ENCODE results near the gene METTL22. TPM values are rescaled to one million over a fixed set of nuclear protein-coding genes. Genes with fewer than 3 reads are reported as not detected.

METTL22 gene
- total RNA-seq, 3 donors from 2014 or later = 26.9 to 36.1 (median 27.4) TPM

- no peak for TF ChIP-seq POLR2A (IDR thresholded peaks at IDR 0.05)
- Histone ChIP-seq H3K27me3 (no peaks in the 10 kb centered on the region), H3K27ac (no peak overlapping the region), H3K4me3 (no peak overlapping the region), H3K9me3 (no peaks in the 10 kb centered on the region), H3K36me3 (peaks cover 18% of the 10 kb centered on the region), H3K4me1 (no peaks in the 10 kb centered on the region)
- intact Hi-C loops (cut with DNase I; ENCODE audit: low total_unique reads) = loop anchor here (10.0 kb wide), 1 partner anchor 243 kb away; the partner anchor contains the start of gene LITAFD
- DNase-seq (ENCODE audit: low spot score in 2 of 2) = no peak
Measured at GRCh38 chr16:8641671-8642070, 20.2 kb downstream of the METTL22 start.

- intact Hi-C loops (cut with DNase I; ENCODE audit: low total_unique reads) = loop anchor here (10.0 kb wide), 1 partner anchor 243 kb away; the partner anchor contains the start of gene LITAFD
Measured at GRCh38 chr16:8642146-8642545, 20.6 kb downstream of the METTL22 start.

GRCh38 chr16:8644211-8645140 lies 23.0 kb downstream of the METTL22 start:
- H3K9me3 ChIP-seq = no peaks in the 10 kb centered on the region
- H3K36me3 ChIP-seq = peaks cover 18% of the 10 kb centered on the region
- H3K4me3 ChIP-seq = no peak overlapping the region
- intact Hi-C loops (cut with DNase I; ENCODE audit: low total_unique reads) = loop anchor here (10.0 kb wide), 1 partner anchor 240 kb away; the partner anchor contains the start of gene LITAFD
- H3K27me3 ChIP-seq = no peaks in the 10 kb centered on the region
- no peaks in the 10 kb centered on the region for H3K4me1 ChIP-seq
- no peak for TF ChIP-seq POLR2AphosphoS5 (IDR thresholded peaks at IDR 0.05)
- TF ChIP-seq CTCF (IDR thresholded peaks at IDR 0.05) = no peak
- TF ChIP-seq POLR2A (IDR thresholded peaks at IDR 0.05) = no peak
- H3K27ac ChIP-seq = no peak overlapping the region
- no peak for DNase-seq (ENCODE audit: low spot score in 2 of 2)

More at GRCh38 chr16:8642146-8642545, 20.6 kb downstream of the METTL22 start:
- no peak overlapping the region for H3K4me3 ChIP-seq
- no peak for TF ChIP-seq CTCF (IDR thresholded peaks at IDR 0.05)
- TF ChIP-seq POLR2AphosphoS5 (IDR thresholded peaks at IDR 0.05) = no peak
- no peak for TF ChIP-seq POLR2A (IDR thresholded peaks at IDR 0.05)
- H3K27ac ChIP-seq = no peak overlapping the region
- H3K27me3 ChIP-seq = no peaks in the 10 kb centered on the region
- no peak for DNase-seq (ENCODE audit: low spot score in 2 of 2)
- peaks cover 18% of the 10 kb centered on the region for H3K36me3 ChIP-seq
- H3K9me3 ChIP-seq = no peaks in the 10 kb centered on the region
- no peaks in the 10 kb centered on the region for H3K4me1 ChIP-seq

- H3K4me3 ChIP-seq = no peak overlapping the region
- H3K9me3 ChIP-seq = no peaks in the 10 kb centered on the region
- peaks cover 18% of the 10 kb centered on the region for H3K36me3 ChIP-seq
- H3K27ac ChIP-seq = no peak overlapping the region
- H3K27me3 ChIP-seq = no peaks in the 10 kb centered on the region
- TF ChIP-seq POLR2AphosphoS5 (IDR thresholded peaks at IDR 0.05) (no peak), CTCF (IDR thresholded peaks at IDR 0.05) (no peak), POLR2A (IDR thresholded peaks at IDR 0.05) (no peak)
- intact Hi-C loops (cut with DNase I; ENCODE audit: low total_unique reads) = loop anchor here (10.0 kb wide), 1 partner anchor 240 kb away; the partner anchor contains the start of gene LITAFD
- H3K4me1 ChIP-seq = no peaks in the 10 kb centered on the region
- no peak for DNase-seq (ENCODE audit: low spot score in 2 of 2)
Measured at GRCh38 chr16:8645141-8645521, 23.6 kb downstream of the METTL22 start.

GRCh38 chr16:8645831-8646230 lies 24.3 kb downstream of the METTL22 start:
- Histone ChIP-seq H3K36me3 (peaks cover 18% of the 10 kb centered on the region), H3K4me1 (no peaks in the 10 kb centered on the region), H3K9me3 (no peaks in the 10 kb centered on the region), H3K27ac (no peak overlapping the region), H3K4me3 (no peak overlapping the region), H3K27me3 (no peaks in the 10 kb centered on the region)
- DNase-seq (ENCODE audit: low spot score in 2 of 2) = no peak
- intact Hi-C loops (cut with DNase I; ENCODE audit: low total_unique reads) = loop anchor here (10.0 kb wide), 1 partner anchor 239 kb away; the partner anchor contains the start of gene LITAFD
- TF ChIP-seq POLR2AphosphoS5 (IDR thresholded peaks at IDR 0.05) (no peak), POLR2A (IDR thresholded peaks at IDR 0.05) (no peak), CTCF (IDR thresholded peaks at IDR 0.05) (no peak)
